ENCODE measurements around the gene HPX. TPM values are rescaled to one million over a fixed set of nuclear protein-coding genes. Genes with fewer than 3 reads are reported as not detected.

The HPX gene
- total RNA-seq, 4 donors from 2014 or later = 1.0 to 7.5 (median 4.8) TPM

- WGBS, 2 donors = 1 to 2% methylated on average over 13 to 35 of the region's 63 CpGs
- Histone ChIP-seq H3K4me3 (peak within 1 kb of the TSS; percentile 73 to 91 (median 85)), H3K36me3 (peaks cover 0 to 32% (median 0%) of the 10 kb centered on the region in 3 donors), H3K4me1 (peaks cover 0 to 46% (median 20%) of the 10 kb centered on the region in 4 donors), H3K27ac (peak within 1 kb of the TSS; percentile 82 to 92 (median 90)), H3K9me3 (no peaks in the 10 kb centered on the region), H3K27me3 (no peaks in the 10 kb centered on the region)
- TF ChIP-seq POLR2A (IDR thresholded peaks at IDR 0.05) (peak; percentile 9 to 81), CTCF (IDR thresholded peaks at IDR 0.05) (peak in 1 of 5 experiments; percentile 23), EP300 (IDR thresholded peaks at IDR 0.05) (peak; percentile 51 to 88)
- DNase-seq (ENCODE audit: low spot score in 2 of 2) = peak; percentile 83 to 85
Measured at GRCh38 chr11:6389905-6390717, 50.7 kb downstream of the HPX start, which contains the start of gene SMPD1. SMPD1 (plus strand) TSS chr11:6390474; CDS start chr11:6390599, 125 bp downstream.

- WGBS, 2 donors = 84 to 91% methylated on average over 1 of the region's 1 CpG
- TF ChIP-seq POLR2A (IDR thresholded peaks at IDR 0.05) = no peak
- no peak for TF ChIP-seq EP300 (IDR thresholded peaks at IDR 0.05)
- TF ChIP-seq CTCF (IDR thresholded peaks at IDR 0.05) = no peak
- Histone ChIP-seq H3K4me3 (no peak overlapping the region), H3K9me3 (no peaks in the 10 kb centered on the region), H3K4me1 (peaks cover 0 to 46% (median 20%) of the 10 kb centered on the region in 4 donors), H3K27ac (peak overlapping the region in 3 of 4 donors; percentile 89 to 92 (median 91)), H3K36me3 (peaks cover 0 to 18% (median 0%) of the 10 kb centered on the region in 3 donors), H3K27me3 (no peaks in the 10 kb centered on the region)
- no peak for DNase-seq (ENCODE audit: low spot score in 2 of 2)
Measured at GRCh38 chr11:6388748-6389147, 52.0 kb downstream of the HPX start.

GRCh38 chr11:6387811-6388599 lies 52.8 kb downstream of the HPX start:
- WGBS, 2 donors = 62 to 64% methylated on average over 12 of the region's 12 CpGs
- no peak for DNase-seq (ENCODE audit: low spot score in 2 of 2)

GRCh38 chr11:6385046-6385777 lies 55.6 kb downstream of the HPX start:
- H3K9me3 ChIP-seq = no peaks in the 10 kb centered on the region
- TF ChIP-seq EP300 (IDR thresholded peaks at IDR 0.05) (no peak), POLR2A (IDR thresholded peaks at IDR 0.05) (no peak), CTCF (IDR thresholded peaks at IDR 0.05) (no peak)
- no peaks in the 10 kb centered on the region for H3K27me3 ChIP-seq
- DNase-seq (ENCODE audit: low spot score in 2 of 2) = no peak
- H3K36me3 ChIP-seq = no peaks in the 10 kb centered on the region
- no peak overlapping the region for H3K27ac ChIP-seq
- H3K4me1 ChIP-seq = peaks cover 0 to 26% (median 10%) of the 10 kb centered on the region in 4 donors
- no peak overlapping the region for H3K4me3 ChIP-seq
- WGBS, 2 donors = 92 to 95% methylated on average over 7 of the region's 7 CpGs

More at GRCh38 chr11:6387811-6388599, 52.8 kb downstream of the HPX start:
- Histone ChIP-seq H3K4me1 (peaks cover 0 to 46% (median 20%) of the 10 kb centered on the region in 4 donors), H3K4me3 (no peak overlapping the region), H3K27me3 (no peaks in the 10 kb centered on the region), H3K9me3 (no peaks in the 10 kb centered on the region), H3K27ac (peak overlapping the region in 3 of 4 donors; percentile 64 to 92 (median 91)), H3K36me3 (peaks cover 0 to 11% (median 0%) of the 10 kb centered on the region in 3 donors)
- TF ChIP-seq EP300 (IDR thresholded peaks at IDR 0.05) (no peak), CTCF (IDR thresholded peaks at IDR 0.05) (no peak), POLR2A (IDR thresholded peaks at IDR 0.05) (no peak)

Other genes starting within 250 kb of the HPX start
- not detected for gene OR52W1, start 241.8 kb downstream of the HPX start, total RNA-seq
- not detected for gene C11orf42, start 235.4 kb downstream of the HPX start, total RNA-seq
- 100 to 1,000 TPM in 1 of 4 donors, 10 to 100 TPM in 3; 30.4 to 144 (median 56.4) TPM for gene FHIP1B, start 206.4 kb downstream of the HPX start, total RNA-seq
- gene CNGA4, start 201.9 kb downstream of the HPX start, total RNA-seq = under 1 TPM in 1 of 4 donors, not detected in 3; 0.59 TPM
- gene CCKBR, start 181.1 kb downstream of the HPX start, total RNA-seq = not detected
- gene CAVIN3, start 120.5 kb downstream of the HPX start, total RNA-seq = 100 to 1,000 TPM; 270 to 598 (median 556) TPM
- 10 to 100 TPM; 23.1 to 39.8 (median 30.3) TPM for gene SMPD1, start 50.5 kb downstream of the HPX start, total RNA-seq
- 10 to 100 TPM; 56.1 to 67.6 (median 62.8) TPM for gene APBB1, start 21.9 kb downstream of the HPX start, total RNA-seq
- gene TRIM3, start 33.0 kb upstream of the HPX start, total RNA-seq = 10 to 100 TPM; 25.6 to 47.7 (median 31.8) TPM
- gene ARFIP2, start 40.3 kb upstream of the HPX start, total RNA-seq = 10 to 100 TPM; 40.0 to 63.9 (median 49.7) TPM
- gene TIMM10B, start 40.5 kb upstream of the HPX start, total RNA-seq = 10 to 100 TPM; 37.1 to 66.6 (median 51.7) TPM
- gene DNHD1, start 56.3 kb upstream of the HPX start, total RNA-seq = 10 to 100 TPM; 17.2 to 27.3 (median 21.0) TPM
- 10 to 100 TPM; 13.9 to 34.1 (median 18.2) TPM for gene RRP8, start 162.6 kb upstream of the HPX start, total RNA-seq
- gene ILK, start 162.8 kb upstream of the HPX start, total RNA-seq = 100 to 1,000 TPM; 139 to 148 (median 140) TPM
- gene TAF10, start 171.2 kb upstream of the HPX start, total RNA-seq = 100 to 1,000 TPM; 148 to 235 (median 155) TPM
- 10 to 100 TPM; 45.6 to 81.3 (median 58.0) TPM for gene TPP1, start 178.4 kb upstream of the HPX start, total RNA-seq
- gene DCHS1, start 214.8 kb upstream of the HPX start, total RNA-seq = 10 to 100 TPM; 12.6 to 27.8 (median 20.1) TPM
- gene MRPL17, start 242.4 kb upstream of the HPX start, total RNA-seq = 10 to 100 TPM; 17.3 to 24.6 (median 21.6) TPM